Panc1 (cell line): ENCODE data around the gene NF1. TPM values are rescaled to one million over a fixed set of nuclear protein-coding genes. Genes with fewer than 3 reads are reported as not detected.

ENCODE experiments used
- ATAC-seq: fragments of 200-7000 bp; cut with Tn5 transposase; 2 replicates; pipeline ENCODE4 v1.9.1; 2020; ENCODE audit warnings: mild to moderate bottlenecking, moderate library complexity
- BruUV-seq: library from RNA; stranded (reverse); fragments of 400-500 nt; replicated peaks from 2 replicates; lab custom pipeline; 2021; lab: Mats Ljungman, UMichigan
- CTCF ChIA-PET: fragments of 300-600 bp; sonication (Branson Sonifier 250); formaldehyde crosslinking; loops from one replicate; lab custom pipeline; 2022; ENCODE audit warnings: antibody characterized with exemption; lab: Charles Lee
- POLR2A ChIA-PET: fragments of 300-600 bp; sonication (Branson Sonifier 250); formaldehyde crosslinking; loops from one replicate; lab custom pipeline; 2022; ENCODE audit warnings: antibody characterized with exemption; lab: Charles Lee
- DNase-seq: peaks from one replicate; pipeline ENCODE4 v3.0.0-alpha.2; 2010; ENCODE audit warnings: low read depth, low spot score
- H3K27ac ChIP-seq: 2 replicates; pipeline ENCODE4 v1.5.1; 2011; ENCODE audit warnings: mild to moderate bottlenecking, low read length, inconsistent platforms
- H3K27me3 ChIP-seq: fragments of 200-500 bp; sonication (Bioruptor generic); 2 replicates; pipeline ENCODE4 v1.6.0; 2014; ENCODE audit warnings: low read length, inconsistent platforms; ENCODE audit not compliant: control insufficient read depth, insufficient read depth
- H3K36me3 ChIP-seq: fragments of 200-500 bp; sonication (Bioruptor generic); 2 replicates; pipeline ENCODE4 v1.5.1; 2014; ENCODE audit warnings: inconsistent platforms, mild to moderate bottlenecking, low read length, moderate library complexity; ENCODE audit not compliant: control insufficient read depth, insufficient read depth
- H3K4me1 ChIP-seq: 2 replicates; pipeline ENCODE4 v1.5.1; 2011; ENCODE audit warnings: inconsistent platforms, mild to moderate bottlenecking, low read length, moderate library complexity; ENCODE audit not compliant: control insufficient read depth, insufficient read depth
- H3K4me3 ChIP-seq, 2 experiments: 2 replicates each; pipeline ENCODE4 v1.5.1; 2011 to 2012; ENCODE audit warnings: low read depth in 2 of 2, low read length in 2 of 2, mild to moderate bottlenecking in 2 of 2, inconsistent platforms in 1 of 2, moderate library complexity in 1 of 2
- H3K9me3 ChIP-seq: fragments of 200-500 bp; sonication (Bioruptor generic); 2 replicates; pipeline ENCODE4 v1.5.1; 2014; ENCODE audit warnings: low read depth, mild to moderate bottlenecking, inconsistent platforms, low read length, moderate library complexity; ENCODE audit not compliant: control insufficient read depth, insufficient read depth
- POLR2AphosphoS5 ChIP-seq: IDR thresholded peaks from 2 replicates; pipeline ENCODE4 v1.6.1; 2012; ENCODE audit warnings: mild to moderate bottlenecking, low read depth, low read length, moderate library complexity
- SIN3A ChIP-seq: IDR thresholded peaks from 2 replicates; pipeline ENCODE4 v1.6.1; 2012; ENCODE audit warnings: low read depth, mild to moderate bottlenecking, low read length, moderate library complexity, borderline replicate concordance; ENCODE audit not compliant: insufficient read depth
- TCF7L2 ChIP-seq: IDR thresholded peaks from 2 replicates; pipeline ENCODE4 v1.6.1; 2011; ENCODE audit warnings: mild to moderate bottlenecking, low read depth, low read length, inconsistent platforms
- in situ Hi-C: cut with HindIII; loops from 2 replicates; pipeline ENCODE4 v1.10.0; 2016; ENCODE audit warnings: low sequenced_read_pairs, low pct_unique_long_range_greater_than_20kb
- intact Hi-C: fragments of 100-400 bp; cut with micrococcal nuclease; formaldehyde crosslinking; loops from one replicate; pipeline ENCODE4 v1.10.0; 2022; ENCODE audit not compliant: unreplicated experiment
- total RNA-seq: library from RNA; stranded (reverse); gene quantifications from one replicate; pipeline ENCODE4 v1.2.1, GENCODE V29; 2021; ENCODE audit not compliant: unreplicated experiment
- TF ChIP-seq, protein P1 (sequence below), 2 experiments: IDR thresholded peaks; 2 replicates each; pipeline ENCODE4 v1.6.1; 2011 to 2012; ENCODE audit warnings: low read depth in 2 of 2, control low read depth in 1 of 2, low read length in 1 of 2, mild to moderate bottlenecking in 1 of 2, moderate library complexity in 1 of 2; ENCODE audit not compliant: insufficient read depth in 1 of 2
- TF ChIP-seq, protein P2 (sequence below): fragments of 450-650 bp; IDR thresholded peaks from 2 replicates; pipeline ENCODE4 v1.5.1; 2017; ENCODE audit warnings: mild to moderate bottlenecking

Gene NF1
- total RNA-seq, 1 experiment from 2014 or later: 82.5 TPM

DNA sequence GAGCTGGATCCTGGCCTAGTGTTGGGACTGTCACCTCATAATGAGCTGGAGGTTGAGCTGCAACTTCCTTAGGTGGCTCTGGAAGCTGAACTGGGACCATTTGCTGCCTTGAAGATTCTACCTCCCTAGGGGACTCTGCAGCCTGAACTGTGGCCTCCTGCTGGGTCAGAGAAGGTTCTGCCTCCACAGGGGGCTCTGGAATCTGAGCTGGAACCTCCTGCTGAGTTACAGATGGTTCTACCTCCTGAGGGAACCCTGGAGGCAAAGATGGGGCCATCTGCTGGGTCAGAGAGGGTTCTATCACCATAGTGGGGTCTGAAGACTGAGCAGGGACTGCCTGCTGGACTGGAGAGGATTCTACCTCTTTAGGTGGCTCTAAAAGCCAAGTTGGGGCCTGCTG is 46.6 kb upstream of the NF1 start:
- POLR2A ChIA-PET: no interaction called here
- CTCF ChIA-PET: no interaction called here
- no peaks in the 10 kb centered on the region for H3K9me3 ChIP-seq
- no peak overlapping the region for H3K4me3 ChIP-seq
- in situ Hi-C loops: no loop called here
- no TSS peak for BruUV-seq
- no peak overlapping the region for H3K27ac ChIP-seq
- ATAC-seq: no peak
- intact Hi-C loops: no loop called here
- no peaks in the 10 kb centered on the region for H3K27me3 ChIP-seq
- H3K4me1 ChIP-seq: no peaks in the 10 kb centered on the region
- no peaks in the 10 kb centered on the region for H3K36me3 ChIP-seq
- DNase-seq: no peak
- TF ChIP-seq, protein P1, sequence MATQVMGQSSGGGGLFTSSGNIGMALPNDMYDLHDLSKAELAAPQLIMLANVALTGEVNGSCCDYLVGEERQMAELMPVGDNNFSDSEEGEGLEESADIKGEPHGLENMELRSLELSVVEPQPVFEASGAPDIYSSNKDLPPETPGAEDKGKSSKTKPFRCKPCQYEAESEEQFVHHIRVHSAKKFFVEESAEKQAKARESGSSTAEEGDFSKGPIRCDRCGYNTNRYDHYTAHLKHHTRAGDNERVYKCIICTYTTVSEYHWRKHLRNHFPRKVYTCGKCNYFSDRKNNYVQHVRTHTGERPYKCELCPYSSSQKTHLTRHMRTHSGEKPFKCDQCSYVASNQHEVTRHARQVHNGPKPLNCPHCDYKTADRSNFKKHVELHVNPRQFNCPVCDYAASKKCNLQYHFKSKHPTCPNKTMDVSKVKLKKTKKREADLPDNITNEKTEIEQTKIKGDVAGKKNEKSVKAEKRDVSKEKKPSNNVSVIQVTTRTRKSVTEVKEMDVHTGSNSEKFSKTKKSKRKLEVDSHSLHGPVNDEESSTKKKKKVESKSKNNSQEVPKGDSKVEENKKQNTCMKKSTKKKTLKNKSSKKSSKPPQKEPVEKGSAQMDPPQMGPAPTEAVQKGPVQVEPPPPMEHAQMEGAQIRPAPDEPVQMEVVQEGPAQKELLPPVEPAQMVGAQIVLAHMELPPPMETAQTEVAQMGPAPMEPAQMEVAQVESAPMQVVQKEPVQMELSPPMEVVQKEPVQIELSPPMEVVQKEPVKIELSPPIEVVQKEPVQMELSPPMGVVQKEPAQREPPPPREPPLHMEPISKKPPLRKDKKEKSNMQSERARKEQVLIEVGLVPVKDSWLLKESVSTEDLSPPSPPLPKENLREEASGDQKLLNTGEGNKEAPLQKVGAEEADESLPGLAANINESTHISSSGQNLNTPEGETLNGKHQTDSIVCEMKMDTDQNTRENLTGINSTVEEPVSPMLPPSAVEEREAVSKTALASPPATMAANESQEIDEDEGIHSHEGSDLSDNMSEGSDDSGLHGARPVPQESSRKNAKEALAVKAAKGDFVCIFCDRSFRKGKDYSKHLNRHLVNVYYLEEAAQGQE (IDR thresholded peaks at IDR 0.05; ENCODE audit: insufficient read depth in 1 of 2, low read depth in 2 of 2, low read length in 1 of 2): no peak
- no peak for TF ChIP-seq TCF7L2
- TF ChIP-seq POLR2AphosphoS5: no peak
- TF ChIP-seq, protein P2, sequence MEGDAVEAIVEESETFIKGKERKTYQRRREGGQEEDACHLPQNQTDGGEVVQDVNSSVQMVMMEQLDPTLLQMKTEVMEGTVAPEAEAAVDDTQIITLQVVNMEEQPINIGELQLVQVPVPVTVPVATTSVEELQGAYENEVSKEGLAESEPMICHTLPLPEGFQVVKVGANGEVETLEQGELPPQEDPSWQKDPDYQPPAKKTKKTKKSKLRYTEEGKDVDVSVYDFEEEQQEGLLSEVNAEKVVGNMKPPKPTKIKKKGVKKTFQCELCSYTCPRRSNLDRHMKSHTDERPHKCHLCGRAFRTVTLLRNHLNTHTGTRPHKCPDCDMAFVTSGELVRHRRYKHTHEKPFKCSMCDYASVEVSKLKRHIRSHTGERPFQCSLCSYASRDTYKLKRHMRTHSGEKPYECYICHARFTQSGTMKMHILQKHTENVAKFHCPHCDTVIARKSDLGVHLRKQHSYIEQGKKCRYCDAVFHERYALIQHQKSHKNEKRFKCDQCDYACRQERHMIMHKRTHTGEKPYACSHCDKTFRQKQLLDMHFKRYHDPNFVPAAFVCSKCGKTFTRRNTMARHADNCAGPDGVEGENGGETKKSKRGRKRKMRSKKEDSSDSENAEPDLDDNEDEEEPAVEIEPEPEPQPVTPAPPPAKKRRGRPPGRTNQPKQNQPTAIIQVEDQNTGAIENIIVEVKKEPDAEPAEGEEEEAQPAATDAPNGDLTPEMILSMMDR: no peak
- no peak for TF ChIP-seq SIN3A

DNA sequence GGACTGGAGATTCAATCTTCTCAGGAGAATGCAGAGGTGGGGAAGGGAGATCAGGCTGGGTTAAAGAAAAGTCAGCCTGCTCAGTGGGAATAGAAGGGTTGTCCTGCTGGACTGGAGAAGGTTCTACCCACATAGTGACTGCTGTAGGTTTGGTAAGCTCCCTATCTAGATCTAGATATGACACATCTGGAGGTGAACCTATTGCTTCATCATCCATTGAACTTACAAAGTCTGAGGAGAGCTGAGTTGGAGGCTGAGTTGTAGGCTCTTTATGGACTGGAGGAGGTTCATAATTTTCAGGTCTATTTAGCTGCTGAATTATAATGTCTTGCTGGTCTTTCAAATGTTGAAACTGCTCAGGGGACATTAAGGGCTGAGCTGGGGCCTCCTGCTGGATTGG is 46.0 kb upstream of the NF1 start:
- DNase-seq (no peak), ATAC-seq (no peak)
- Histone ChIP-seq H3K27me3 (no peaks in the 10 kb centered on the region), H3K9me3 (no peaks in the 10 kb centered on the region), H3K27ac (no peak overlapping the region), H3K36me3 (no peaks in the 10 kb centered on the region), H3K4me1 (no peaks in the 10 kb centered on the region), H3K4me3 (no peak overlapping the region)
- CTCF ChIA-PET: no interaction called here
- no TSS peak for BruUV-seq
- in situ Hi-C loops (no loop called here), intact Hi-C loops (no loop called here)
- POLR2A ChIA-PET: no interaction called here
- TF ChIP-seq, protein P1 (IDR thresholded peaks at IDR 0.05; ENCODE audit: insufficient read depth in 1 of 2, low read depth in 2 of 2, low read length in 1 of 2): no peak
